ENCODE results near the gene NRIP3. TPM values are rescaled to one million over a fixed set of nuclear protein-coding genes. Genes with fewer than 3 reads are reported as not detected.
"Not testable (repeated sequence)": the region's sequence is repeated elsewhere in the genome, so short reads cannot be mapped to it uniquely, and the experiment has no call there.

NRIP3 gene
- polyA plus RNA-seq, 3 donors: 0.28 to 4.8 (median 1.0) TPM

DNA sequence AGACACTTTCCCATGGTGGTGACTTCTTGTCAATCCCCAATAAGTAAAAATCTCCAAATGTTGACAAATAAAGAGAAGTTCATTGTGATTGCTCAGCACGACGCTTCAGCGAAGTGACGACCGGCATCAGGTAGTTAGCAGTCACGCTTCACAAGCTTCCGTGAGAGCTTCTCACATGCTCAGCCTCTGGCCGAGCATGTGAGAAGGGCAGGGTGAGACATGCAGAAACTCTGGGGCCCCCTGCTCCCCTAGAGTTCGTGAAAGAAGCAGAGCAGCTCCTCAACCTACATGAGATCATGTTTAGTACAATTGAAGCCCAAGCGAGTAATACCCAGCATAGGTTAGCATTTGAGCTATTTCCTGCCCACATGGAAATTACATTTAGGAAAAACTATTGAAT, 66.6 kb downstream of the NRIP3 start:
- H3K27ac Mint-ChIP-seq: no peak overlapping the region
- no peak for DNase-seq
- H3K4me2 ChIP-seq (replicated peaks; ENCODE audit: extremely low read depth, low read length, poor library complexity, severe bottlenecking): no peak overlapping the region

DNA sequence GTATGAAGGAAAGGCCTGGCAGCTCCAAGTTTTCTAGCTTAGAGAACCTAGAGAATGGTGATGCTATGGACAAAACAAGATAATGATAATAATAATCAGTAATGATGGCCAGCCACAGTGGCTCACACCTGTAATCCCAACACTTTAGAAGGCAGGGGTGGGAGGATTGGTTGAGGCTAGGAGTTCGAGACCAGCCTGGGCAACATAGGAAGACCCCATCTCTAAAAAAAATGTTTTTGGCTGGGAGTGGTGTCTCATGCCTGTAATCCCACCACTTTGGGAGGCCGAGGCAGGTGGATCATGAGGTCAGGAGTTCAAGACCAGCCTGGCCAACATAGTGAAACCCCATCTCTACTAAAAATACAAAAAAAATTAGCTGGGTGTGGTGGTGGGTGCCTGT, 68.0 kb downstream of the NRIP3 start:
- H3K9ac ChIP-seq (ENCODE audit: insufficient read depth, low read length, poor library complexity, severe bottlenecking); H3K36me3 Mint-ChIP-seq: not testable (repeated sequence)
- WGBS (ENCODE audit: insufficient coverage): no CpG with 5 or more reads among the region's 2 CpGs

More for the DNA sequence above, 66.6 kb downstream of the NRIP3 start:
- no peaks in the 10 kb centered on the region for H3K9me3 Mint-ChIP-seq
- H3K4me3 Mint-ChIP-seq: no peak overlapping the region
- H3K36me3 Mint-ChIP-seq: no peaks in the 10 kb centered on the region
- 98% methylated on average over 9 of the region's 10 CpGs for WGBS (ENCODE audit: insufficient coverage)
- no peaks in the 10 kb centered on the region for H3K79me2 ChIP-seq (ENCODE audit: insufficient read depth, low read length)
- TF ChIP-seq, protein P1, sequence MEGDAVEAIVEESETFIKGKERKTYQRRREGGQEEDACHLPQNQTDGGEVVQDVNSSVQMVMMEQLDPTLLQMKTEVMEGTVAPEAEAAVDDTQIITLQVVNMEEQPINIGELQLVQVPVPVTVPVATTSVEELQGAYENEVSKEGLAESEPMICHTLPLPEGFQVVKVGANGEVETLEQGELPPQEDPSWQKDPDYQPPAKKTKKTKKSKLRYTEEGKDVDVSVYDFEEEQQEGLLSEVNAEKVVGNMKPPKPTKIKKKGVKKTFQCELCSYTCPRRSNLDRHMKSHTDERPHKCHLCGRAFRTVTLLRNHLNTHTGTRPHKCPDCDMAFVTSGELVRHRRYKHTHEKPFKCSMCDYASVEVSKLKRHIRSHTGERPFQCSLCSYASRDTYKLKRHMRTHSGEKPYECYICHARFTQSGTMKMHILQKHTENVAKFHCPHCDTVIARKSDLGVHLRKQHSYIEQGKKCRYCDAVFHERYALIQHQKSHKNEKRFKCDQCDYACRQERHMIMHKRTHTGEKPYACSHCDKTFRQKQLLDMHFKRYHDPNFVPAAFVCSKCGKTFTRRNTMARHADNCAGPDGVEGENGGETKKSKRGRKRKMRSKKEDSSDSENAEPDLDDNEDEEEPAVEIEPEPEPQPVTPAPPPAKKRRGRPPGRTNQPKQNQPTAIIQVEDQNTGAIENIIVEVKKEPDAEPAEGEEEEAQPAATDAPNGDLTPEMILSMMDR (IDR thresholded peaks at IDR 0.05): no peak
- no peaks in the 10 kb centered on the region for H3K27me3 ChIP-seq (ENCODE audit: control insufficient read depth in 2 of 2, insufficient read depth in 2 of 2, low read length in 2 of 2)
- H3K4me1 Mint-ChIP-seq: no peaks in the 10 kb centered on the region
- no peak overlapping the region for H3K4me3 ChIP-seq (replicated peaks in 1 of 3; ENCODE audit: low read depth in 2 of 3, low read length in 3 of 3)
- no peak overlapping the region for H2AFZ ChIP-seq (ENCODE audit: insufficient read depth, low read depth, low read length, poor library complexity, severe bottlenecking)
- no peaks in the 10 kb centered on the region for H3K4me1 ChIP-seq (ENCODE audit: control insufficient read depth in 1 of 2, insufficient read depth in 2 of 2, low read length in 2 of 2)
- H3K36me3 ChIP-seq (replicated peaks in 1 of 2; ENCODE audit: control insufficient read depth in 1 of 2, insufficient read depth in 2 of 2, low read length in 2 of 2): no peaks in the 10 kb centered on the region
- intact Hi-C loops (cut with micrococcal nuclease): no loop called here
- no peaks in the 10 kb centered on the region for H3K9me3 ChIP-seq (replicated peaks in 1 of 2; ENCODE audit: control insufficient read depth in 1 of 2, insufficient read depth in 1 of 2, low read length in 2 of 2)
- no peaks in the 10 kb centered on the region for H4K20me1 ChIP-seq (ENCODE audit: insufficient read depth, low read length)
- no peak overlapping the region for H3K27ac ChIP-seq (ENCODE audit: low read depth in 1 of 2, low read length in 2 of 2)
- H3K27me3 Mint-ChIP-seq (ENCODE audit: low read depth in 3 of 3): peaks cover 0 to 2% (median 2%) of the 10 kb centered on the region in 3 donors
- H3K9ac ChIP-seq (ENCODE audit: insufficient read depth, low read length, poor library complexity, severe bottlenecking): no peak overlapping the region

More for the DNA sequence above, 68.0 kb downstream of the NRIP3 start:
- H3K4me1 ChIP-seq (ENCODE audit: control insufficient read depth in 1 of 2, insufficient read depth in 2 of 2, low read length in 2 of 2); H3K4me3 ChIP-seq (replicated peaks in 1 of 3; ENCODE audit: low read depth in 2 of 3, low read length in 3 of 3); H3K4me1 Mint-ChIP-seq; H3K79me2 ChIP-seq (ENCODE audit: insufficient read depth, low read length); H3K4me2 ChIP-seq (replicated peaks; ENCODE audit: extremely low read depth, low read length, poor library complexity, severe bottlenecking); H3K9me3 ChIP-seq (replicated peaks in 1 of 2; ENCODE audit: control insufficient read depth in 1 of 2, insufficient read depth in 1 of 2, low read length in 2 of 2); DNase-seq; H3K4me3 Mint-ChIP-seq; H3K9me3 Mint-ChIP-seq; H4K20me1 ChIP-seq (ENCODE audit: insufficient read depth, low read length); H3K27ac ChIP-seq (ENCODE audit: low read depth in 1 of 2, low read length in 2 of 2); H3K27me3 ChIP-seq (ENCODE audit: control insufficient read depth in 2 of 2, insufficient read depth in 2 of 2, low read length in 2 of 2); H3K27me3 Mint-ChIP-seq (ENCODE audit: low read depth in 3 of 3); H3K27ac Mint-ChIP-seq; H2AFZ ChIP-seq (ENCODE audit: insufficient read depth, low read depth, low read length, poor library complexity, severe bottlenecking); H3K36me3 ChIP-seq (replicated peaks in 1 of 2; ENCODE audit: control insufficient read depth in 1 of 2, insufficient read depth in 2 of 2, low read length in 2 of 2); intact Hi-C loops (cut with micrococcal nuclease): not testable (repeated sequence)

All from CD14-positive monocyte (primary cell).